Activated naive CD4-positive, alpha-beta T cell treated with anti-CD3 and anti-CD28 coated beads, Interleukin-2, amount 10 ng/mL, durations not matched to agents 7 days and 5 days (primary cell): ENCODE results near the gene POLRMT.

Experiments used
- CTCF ChIA-PET: fragments of 350-600 bp; sonication (Branson Sonifier 250); formaldehyde crosslinking; loops from one replicate; lab custom pipeline; 2021; ENCODE audit warnings: antibody characterized with exemption; lab: Charles Lee
- DNase-seq: peaks from one replicate; pipeline ENCODE4 v3.0.0-alpha.2; 2020
- H3K27ac Mint-ChIP-seq: one replicate; pipeline ENCODE4 v1.8.0; 2021; ENCODE audit warnings: mild to moderate bottlenecking, moderate library complexity, mixed read lengths
- H3K27me3 Mint-ChIP-seq: one replicate; pipeline ENCODE4 v1.8.0; 2021; ENCODE audit warnings: mild to moderate bottlenecking, mixed read lengths
- H3K36me3 Mint-ChIP-seq: one replicate; pipeline ENCODE4 v1.8.0; 2021; ENCODE audit warnings: mixed read lengths
- H3K4me1 Mint-ChIP-seq: one replicate; pipeline ENCODE4 v1.8.0; 2021; ENCODE audit warnings: mixed read lengths
- H3K4me3 Mint-ChIP-seq: one replicate; pipeline ENCODE4 v1.8.0; 2021; ENCODE audit warnings: mild to moderate bottlenecking, moderate library complexity, mixed read lengths
- H3K9me3 Mint-ChIP-seq: one replicate; pipeline ENCODE4 v1.8.0; 2021; ENCODE audit warnings: mixed read lengths

POLRMT gene

GRCh38 chr19:577439-578392, 55.6 kb downstream of the POLRMT start:
- Mint-ChIP-seq H3K4me1 (peaks cover 37% of the 10 kb centered on the region), H3K4me3 (no peak overlapping the region), H3K9me3 (no peaks in the 10 kb centered on the region), H3K27me3 (no peaks in the 10 kb centered on the region), H3K36me3 (peaks cover 5% of the 10 kb centered on the region), H3K27ac (no peak overlapping the region)
- no peak for DNase-seq
- CTCF ChIA-PET: no interaction called here

GRCh38 chr19:576768-577438, 56.4 kb downstream of the POLRMT start:
- CTCF ChIA-PET: interaction anchor here (1.1 kb wide), 1 partner anchor 7 kb away, joined by 6 read pairs; no protein-coding TSS in a partner anchor
- DNase-seq: no peak
- H3K4me1 Mint-ChIP-seq: peaks cover 40% of the 10 kb centered on the region
- no peaks in the 10 kb centered on the region for H3K27me3 Mint-ChIP-seq
- no peaks in the 10 kb centered on the region for H3K9me3 Mint-ChIP-seq
- no peak overlapping the region for H3K27ac Mint-ChIP-seq
- peaks cover 4% of the 10 kb centered on the region for H3K36me3 Mint-ChIP-seq
- H3K4me3 Mint-ChIP-seq: no peak overlapping the region

GRCh38 chr19:575527-576506, 57.5 kb downstream of the POLRMT start:
- Mint-ChIP-seq H3K27me3 (peaks cover 5% of the 10 kb centered on the region), H3K27ac (no peak overlapping the region), H3K9me3 (no peaks in the 10 kb centered on the region), H3K36me3 (peaks cover 4% of the 10 kb centered on the region), H3K4me3 (no peak overlapping the region), H3K4me1 (peaks cover 48% of the 10 kb centered on the region)
- no peak for DNase-seq
- CTCF ChIA-PET: interaction anchor here (0.6 to 2.1 kb wide), 3 partner anchors 8 to 27 kb away, joined by 3 to 13 read pairs (median 6); no protein-coding TSS in a partner anchor

- Mint-ChIP-seq H3K9me3 (no peaks in the 10 kb centered on the region), H3K27ac (peak overlapping the region; percentile 28), H3K27me3 (peaks cover 7% of the 10 kb centered on the region), H3K36me3 (peaks cover 4% of the 10 kb centered on the region), H3K4me3 (peak overlapping the region; percentile 82), H3K4me1 (peaks cover 50% of the 10 kb centered on the region)
- DNase-seq: no peak
- CTCF ChIA-PET: interaction anchor here (0.6 to 2.1 kb wide), 5 partner anchors 10 to 1192 kb away, joined by 3 to 13 read pairs (median 3); no protein-coding TSS in a partner anchor
These were observed 58.4 kb downstream of the POLRMT start for GRCh38 chr19:574658-575526.

GRCh38 chr19:573519-573825, 59.9 kb downstream of the POLRMT start:
- Mint-ChIP-seq H3K4me3 (peak overlapping the region; percentile 82), H3K9me3 (no peaks in the 10 kb centered on the region), H3K36me3 (peaks cover 4% of the 10 kb centered on the region), H3K4me1 (peaks cover 54% of the 10 kb centered on the region), H3K27me3 (peaks cover 7% of the 10 kb centered on the region), H3K27ac (peak overlapping the region; percentile 75)
- no peak for DNase-seq
- CTCF ChIA-PET: no interaction called here

GRCh38 chr19:572743-573518, 60.4 kb downstream of the POLRMT start:
- H3K4me3 Mint-ChIP-seq: peak overlapping the region; percentile 84

GRCh38 chr19:572140-572742, 61.1 kb downstream of the POLRMT start, which contains the start of gene BSG:
BSG (plus strand) TSS chr19:572596; CDS start chr19:572635, 39 bp downstream.
- Mint-ChIP-seq H3K9me3 (no peaks in the 10 kb centered on the region), H3K4me3 (peak within 1 kb of the TSS; percentile 84), H3K36me3 (peaks cover 4% of the 10 kb centered on the region), H3K27me3 (peaks cover 7% of the 10 kb centered on the region), H3K27ac (peak within 1 kb of the TSS; percentile 98), H3K4me1 (peaks cover 50% of the 10 kb centered on the region)
- CTCF ChIA-PET: interaction anchor here (1.4 kb wide), 1 partner anchor 61 kb away, joined by 3 read pairs; no protein-coding TSS in a partner anchor
- peak; percentile 99 for DNase-seq

More at GRCh38 chr19:572743-573518, 60.4 kb downstream of the POLRMT start:
- DNase-seq: no peak
- Mint-ChIP-seq H3K4me1 (peaks cover 52% of the 10 kb centered on the region), H3K36me3 (peaks cover 2% of the 10 kb centered on the region), H3K27ac (peak overlapping the region; percentile 91), H3K27me3 (peaks cover 7% of the 10 kb centered on the region), H3K9me3 (no peaks in the 10 kb centered on the region)
- CTCF ChIA-PET: no interaction called here

- Mint-ChIP-seq H3K9me3 (no peaks in the 10 kb centered on the region), H3K4me1 (peaks cover 46% of the 10 kb centered on the region), H3K27ac (peak overlapping the region; percentile 98), H3K4me3 (peak overlapping the region; percentile 84), H3K27me3 (peaks cover 7% of the 10 kb centered on the region), H3K36me3 (peaks cover 5% of the 10 kb centered on the region)
- peak; percentile 44 for DNase-seq
- CTCF ChIA-PET: interaction anchor here (1.4 kb wide), 1 partner anchor 60 kb away, joined by 3 read pairs; no protein-coding TSS in a partner anchor
These were observed 61.8 kb downstream of the POLRMT start for GRCh38 chr19:571566-571974.

- Mint-ChIP-seq H3K36me3 (peaks cover 3% of the 10 kb centered on the region), H3K4me3 (peak overlapping the region; percentile 84), H3K4me1 (peaks cover 41% of the 10 kb centered on the region), H3K27ac (peak overlapping the region; percentile 98), H3K9me3 (no peaks in the 10 kb centered on the region), H3K27me3 (peaks cover 7% of the 10 kb centered on the region)
- CTCF ChIA-PET: interaction anchor here (1.4 kb wide), 1 partner anchor 60 kb away, joined by 3 read pairs; no protein-coding TSS in a partner anchor
- DNase-seq: peak; percentile 75
These were observed 62.3 kb downstream of the POLRMT start for GRCh38 chr19:570937-571565.

- H3K4me1 Mint-ChIP-seq: peaks cover 37% of the 10 kb centered on the region
- CTCF ChIA-PET: no interaction called here
- peak overlapping the region; percentile 71 for H3K4me3 Mint-ChIP-seq
- H3K27me3 Mint-ChIP-seq: peaks cover 7% of the 10 kb centered on the region
- peak overlapping the region; percentile 91 for H3K27ac Mint-ChIP-seq
- H3K9me3 Mint-ChIP-seq: no peaks in the 10 kb centered on the region
- DNase-seq: no peak
- peaks cover 3% of the 10 kb centered on the region for H3K36me3 Mint-ChIP-seq
These were observed 63.1 kb downstream of the POLRMT start for GRCh38 chr19:570251-570686.

GRCh38 chr19:567296-567900, 65.9 kb downstream of the POLRMT start:
- no peaks in the 10 kb centered on the region for H3K9me3 Mint-ChIP-seq
- no peak for DNase-seq
- H3K36me3 Mint-ChIP-seq: peaks cover 3% of the 10 kb centered on the region
- peaks cover 17% of the 10 kb centered on the region for H3K4me1 Mint-ChIP-seq
- H3K4me3 Mint-ChIP-seq: no peak overlapping the region
- no peak overlapping the region for H3K27ac Mint-ChIP-seq
- H3K27me3 Mint-ChIP-seq: peaks cover 7% of the 10 kb centered on the region
- CTCF ChIA-PET: no interaction called here
